Middle frontal gyrus (tissue), 1 donor: ENCODE data around the gene CPD.
A peak's percentile ranks its signal among the peaks of the same experiment; 100 is the strongest.
"Not testable (repeated sequence)": the region's sequence is repeated elsewhere in the genome, so short reads cannot be mapped to it uniquely, and the experiment has no call there.

Experiments used
- DNase-seq: peaks from one replicate; pipeline ENCODE4 v3.0.0-alpha.2; 2015; ENCODE audit warnings: low spot score; ENCODE audit errors: extremely low spot score

The CPD gene

DNA sequence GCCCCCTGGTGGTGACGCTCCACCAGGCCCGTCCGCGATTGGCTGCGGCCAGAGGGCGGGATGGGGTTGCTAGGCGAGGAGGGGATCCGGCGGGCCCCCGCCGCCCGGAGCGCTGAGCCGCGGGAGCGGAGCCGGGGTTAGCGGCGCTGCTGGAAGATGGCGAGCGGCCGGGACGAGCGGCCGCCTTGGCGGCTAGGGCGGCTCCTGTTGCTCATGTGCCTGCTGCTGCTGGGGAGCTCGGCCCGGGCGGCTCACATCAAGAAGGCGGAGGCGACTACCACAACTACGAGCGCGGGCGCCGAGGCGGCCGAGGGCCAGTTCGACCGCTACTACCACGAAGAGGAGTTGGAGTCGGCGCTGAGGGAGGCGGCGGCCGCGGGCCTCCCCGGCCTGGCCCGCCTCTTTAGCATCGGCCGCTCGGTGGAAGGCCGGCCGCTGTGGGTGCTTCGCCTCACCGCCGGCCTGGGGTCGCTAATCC lies at the start of gene CPD:
TSS of gene CPD (plus strand) at position 103 of the 478 bp plus-strand sequence. CDS start at position 157, 54 bp downstream.
- DNase-seq = peak; percentile 94

DNA sequence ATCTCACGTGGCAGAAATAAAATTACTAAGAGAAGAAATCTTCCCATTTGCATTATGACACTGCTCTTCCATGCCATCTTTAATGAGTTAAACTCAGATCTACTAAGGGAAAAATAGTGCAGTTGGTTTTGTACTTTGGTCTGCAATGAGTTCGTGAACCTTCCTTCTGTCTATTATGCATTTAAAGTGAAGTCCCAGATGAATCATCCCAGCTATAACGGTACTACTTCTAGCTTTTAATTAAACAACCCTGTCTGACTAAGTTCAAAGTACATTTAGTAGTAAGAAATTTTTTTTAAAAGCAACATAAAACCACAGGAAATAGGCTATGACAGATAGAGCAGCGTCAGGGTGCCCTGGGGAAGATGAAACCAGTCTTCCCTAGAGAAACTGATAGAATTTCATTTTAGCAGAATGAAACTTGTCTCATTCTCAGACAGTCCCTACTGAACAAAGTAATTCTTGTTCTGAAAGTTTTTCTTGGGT lies 46.6 kb upstream of the CPD start:
- no peak for DNase-seq

DNA sequence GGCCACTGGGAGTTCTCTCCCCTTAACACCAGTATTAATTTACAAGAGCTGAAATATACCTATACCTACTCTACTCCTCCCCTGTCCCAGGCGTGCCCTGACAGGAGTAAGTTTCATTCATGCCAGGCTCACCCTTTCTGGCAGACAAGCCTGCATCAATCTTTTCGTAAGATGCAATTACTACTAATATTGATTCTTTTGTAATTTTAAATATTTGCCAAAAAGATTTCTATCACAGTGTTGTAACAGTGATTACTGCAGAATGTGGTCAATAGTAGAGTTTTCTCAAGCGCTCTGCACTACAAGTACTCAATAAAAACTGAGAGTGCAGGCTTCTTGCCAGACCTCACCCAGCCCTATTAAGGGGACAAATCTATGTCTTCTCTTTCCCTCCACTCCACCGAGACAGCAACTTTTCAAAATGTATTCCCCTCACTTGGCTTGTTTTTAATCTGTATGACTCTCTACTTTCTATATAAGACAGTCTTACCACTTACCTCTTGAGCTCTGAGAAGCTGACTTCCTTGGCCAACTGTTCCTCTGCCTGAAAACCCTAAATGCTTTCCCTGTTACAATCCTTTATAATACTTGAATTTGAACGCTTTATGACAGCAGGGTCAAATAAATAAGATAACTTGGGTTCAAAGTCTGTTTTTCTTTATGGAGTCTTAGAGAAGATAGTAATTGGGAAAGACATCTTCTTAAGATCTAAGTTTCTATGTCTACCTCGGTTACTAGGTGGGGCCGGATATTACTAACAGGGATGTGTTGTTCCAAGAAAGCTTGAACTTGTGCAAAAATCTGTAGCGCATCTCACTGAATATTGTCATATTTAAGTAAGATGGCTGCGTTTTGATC lies 45.0 kb upstream of the CPD start, which contains the start of gene TMIGD1:
TSS of gene TMIGD1 (minus strand) at position 555 of the 858 bp plus-strand sequence. CDS start 1,924 bp downstream, outside the sequence.
- DNase-seq = no peak

DNA sequence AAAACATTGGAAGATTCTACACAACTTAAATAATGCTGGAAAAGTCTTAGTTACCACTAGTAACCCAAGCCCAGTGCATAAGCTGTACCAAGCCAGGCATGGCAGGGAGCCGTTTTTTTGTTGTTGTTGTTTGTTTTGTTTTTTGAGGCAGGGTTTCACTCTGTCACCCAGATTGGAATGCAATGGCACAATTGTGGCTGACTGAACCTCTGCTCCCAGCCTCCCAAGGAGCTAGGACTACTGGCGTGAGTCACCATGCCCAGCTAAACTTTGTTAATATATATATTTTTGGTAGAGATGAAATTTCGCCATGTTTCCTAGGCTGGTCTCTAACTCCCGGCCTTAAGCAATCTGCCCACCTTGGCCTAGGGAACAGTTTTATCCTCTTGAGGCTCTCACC lies 44.3 kb upstream of the CPD start:
- no peak for DNase-seq

DNA sequence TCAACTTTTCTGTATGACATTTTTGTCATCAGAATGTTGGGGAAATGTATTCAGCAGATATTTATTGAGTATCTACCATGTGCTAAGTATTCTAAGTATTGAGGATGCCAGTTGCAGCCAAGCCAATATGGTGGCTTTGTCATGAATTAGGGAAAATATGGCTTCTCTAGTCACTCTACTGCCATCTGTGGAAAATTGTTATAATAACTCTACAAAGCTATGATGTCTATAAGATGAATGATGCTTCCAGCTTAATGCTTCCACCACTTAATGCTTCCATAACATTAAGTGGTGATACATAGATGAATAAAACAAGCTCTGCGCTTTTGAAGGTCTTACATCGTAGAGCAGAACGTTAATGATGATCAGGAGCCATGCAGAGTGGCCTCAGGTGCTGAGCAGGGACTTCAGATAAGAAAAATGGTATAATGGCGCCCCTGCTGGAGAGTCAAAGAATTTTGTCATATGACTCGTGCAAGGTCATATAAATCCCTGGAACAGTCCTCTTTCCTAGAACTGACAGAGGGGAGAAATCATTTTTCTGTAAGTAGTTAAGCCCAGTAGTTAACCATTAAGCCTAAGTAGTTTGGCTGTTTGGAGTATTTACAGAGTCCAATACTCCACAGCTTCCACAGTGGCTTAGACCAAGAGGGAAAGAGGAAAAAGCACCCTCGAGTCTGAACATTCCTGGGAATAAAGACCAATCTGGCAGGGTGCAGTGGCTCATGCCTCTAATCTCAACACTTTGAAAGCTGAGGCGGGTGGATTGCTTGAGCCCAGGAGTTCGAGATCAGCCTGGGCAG lies 42.2 kb upstream of the CPD start:
- DNase-seq = no peak

DNA sequence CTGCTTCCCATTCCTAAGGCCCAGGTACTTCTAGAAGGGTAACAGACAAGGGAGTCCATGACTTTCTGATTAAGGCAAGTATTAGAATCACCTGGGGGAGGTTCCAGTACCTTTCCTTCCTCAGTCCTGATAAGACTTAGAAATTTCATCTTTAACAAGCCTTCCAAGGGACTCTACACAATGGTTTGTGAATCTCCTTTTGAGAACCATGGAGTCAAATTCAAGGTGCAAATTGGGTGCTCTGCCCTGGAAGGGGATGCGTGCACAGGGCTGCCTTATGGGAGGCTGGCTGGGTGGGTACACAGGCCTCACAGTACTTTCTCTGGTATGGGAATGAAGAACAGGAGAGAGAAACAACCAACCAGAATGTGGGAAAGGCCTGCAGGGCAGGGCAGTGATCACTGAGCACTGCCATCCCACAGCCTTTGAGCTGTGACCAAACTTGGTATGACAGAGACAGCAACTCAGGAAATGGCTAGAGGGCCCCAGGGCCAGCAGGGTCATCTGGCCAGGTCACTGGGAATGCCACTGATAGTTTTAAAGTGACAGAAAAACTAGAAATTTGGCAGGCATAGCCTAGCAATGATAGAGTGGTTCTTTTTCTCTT lies 41.2 kb upstream of the CPD start:
- DNase-seq = no peak

DNA sequence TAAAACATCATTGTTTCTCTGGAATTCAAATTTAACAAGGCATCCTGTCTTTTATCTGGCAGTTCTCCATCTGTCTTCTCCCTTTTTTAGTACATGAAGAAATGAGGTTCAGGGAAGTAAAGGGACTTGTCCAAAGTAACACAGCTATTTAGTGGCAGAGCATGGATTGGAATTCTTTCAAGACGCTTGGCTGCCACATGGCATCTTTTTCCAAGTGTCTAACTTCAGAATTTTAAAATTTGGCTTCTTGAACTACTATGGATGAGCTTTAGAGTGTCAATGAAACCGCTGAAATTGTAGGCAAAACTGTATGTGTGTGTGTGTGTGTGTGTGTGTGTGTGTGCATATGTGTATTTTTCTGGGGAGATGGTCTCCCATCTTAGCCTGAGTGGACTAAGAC lies 39.6 kb upstream of the CPD start:
- DNase-seq = no peak

DNA sequence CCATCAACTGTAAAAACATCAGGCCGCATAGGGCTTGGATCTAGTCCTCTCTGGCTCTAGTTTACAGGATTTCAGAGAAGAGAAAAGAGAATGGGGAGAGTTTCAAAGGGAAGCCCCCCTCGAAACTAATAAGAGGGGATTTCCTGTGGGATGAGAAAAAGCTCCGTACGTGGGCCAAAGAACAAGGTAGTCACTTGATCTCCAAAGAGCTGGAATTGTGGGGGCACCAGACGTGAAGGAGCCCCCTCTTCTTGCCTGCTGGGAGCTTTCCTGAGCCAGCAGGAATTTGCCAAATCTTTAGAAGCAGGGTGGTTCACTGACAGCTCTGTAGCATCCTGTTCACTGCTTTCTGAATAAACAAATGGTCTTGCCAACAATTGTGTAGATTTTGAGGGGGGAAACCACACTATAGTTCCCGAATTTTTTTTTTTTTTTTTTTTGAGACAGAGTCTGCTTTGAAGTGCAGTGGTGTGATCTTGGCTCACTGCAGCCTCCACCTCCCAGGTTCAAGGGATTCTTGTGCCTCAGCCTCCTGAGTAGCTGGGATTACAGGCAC lies 37.8 kb upstream of the CPD start:
- DNase-seq = no peak

DNA sequence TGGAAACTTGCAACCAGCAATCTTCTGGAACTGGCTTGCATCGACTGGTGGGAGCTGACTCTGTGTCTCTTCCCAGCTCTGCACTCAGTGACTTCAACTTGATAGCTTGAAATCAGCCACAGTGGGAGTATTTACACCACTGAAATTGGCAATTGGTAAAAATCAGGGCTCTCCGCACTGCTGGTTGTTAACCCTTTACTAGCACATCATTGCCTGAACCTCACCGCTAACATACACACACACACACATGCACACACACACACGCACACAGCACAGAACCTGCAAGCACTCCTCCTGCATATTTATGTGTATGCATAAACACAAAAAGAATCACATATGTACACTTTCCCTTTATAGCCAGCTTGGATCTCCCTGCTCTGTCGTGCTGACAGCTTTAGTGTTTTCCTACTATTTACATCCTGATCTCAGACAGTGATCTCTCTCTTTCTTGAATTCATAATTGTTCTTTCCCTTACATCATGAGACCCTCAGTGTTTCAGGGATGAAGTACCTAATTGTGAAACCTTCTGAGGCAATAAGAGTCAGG lies 37.0 kb upstream of the CPD start:
- DNase-seq = no peak

DNA sequence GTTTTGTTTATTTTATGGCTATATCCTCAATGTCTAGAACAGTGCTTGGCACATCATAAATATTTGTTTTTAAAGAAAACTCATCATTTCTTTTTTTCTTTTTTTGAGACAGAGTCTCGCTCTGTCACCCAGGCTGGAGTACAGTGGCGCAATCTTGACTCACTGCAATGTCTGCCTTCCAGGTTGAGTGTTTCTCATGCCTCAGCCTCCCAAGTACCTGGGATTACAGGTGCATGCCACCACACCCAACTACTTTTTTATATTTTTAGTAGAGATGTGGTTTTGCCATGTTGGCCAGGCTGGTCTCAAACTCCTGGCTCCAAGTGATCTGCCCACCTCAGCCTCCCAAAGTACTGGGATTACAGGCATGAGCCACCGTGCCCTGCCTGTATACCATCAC lies 35.5 kb upstream of the CPD start:
- DNase-seq = not testable (repeated sequence)

DNA sequence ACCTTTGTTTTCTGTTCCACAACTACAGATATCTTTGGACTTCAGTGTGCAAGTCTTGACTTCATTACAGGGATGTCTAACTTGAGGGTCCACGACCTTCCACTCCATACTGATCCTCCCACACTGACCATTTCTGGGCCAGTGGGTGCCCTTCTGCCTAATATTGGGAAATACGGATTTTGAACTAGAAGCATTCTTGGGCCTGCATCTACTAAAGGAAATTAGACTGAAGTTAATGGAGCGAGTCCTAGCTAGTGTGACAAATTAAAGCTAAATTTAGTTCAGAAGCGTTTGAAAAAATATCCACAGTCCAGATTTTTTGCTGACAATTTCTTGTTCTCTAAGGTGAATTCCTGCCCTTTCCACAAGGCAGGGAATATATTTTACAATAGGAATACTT lies 34.9 kb upstream of the CPD start:
- no peak for DNase-seq

DNA sequence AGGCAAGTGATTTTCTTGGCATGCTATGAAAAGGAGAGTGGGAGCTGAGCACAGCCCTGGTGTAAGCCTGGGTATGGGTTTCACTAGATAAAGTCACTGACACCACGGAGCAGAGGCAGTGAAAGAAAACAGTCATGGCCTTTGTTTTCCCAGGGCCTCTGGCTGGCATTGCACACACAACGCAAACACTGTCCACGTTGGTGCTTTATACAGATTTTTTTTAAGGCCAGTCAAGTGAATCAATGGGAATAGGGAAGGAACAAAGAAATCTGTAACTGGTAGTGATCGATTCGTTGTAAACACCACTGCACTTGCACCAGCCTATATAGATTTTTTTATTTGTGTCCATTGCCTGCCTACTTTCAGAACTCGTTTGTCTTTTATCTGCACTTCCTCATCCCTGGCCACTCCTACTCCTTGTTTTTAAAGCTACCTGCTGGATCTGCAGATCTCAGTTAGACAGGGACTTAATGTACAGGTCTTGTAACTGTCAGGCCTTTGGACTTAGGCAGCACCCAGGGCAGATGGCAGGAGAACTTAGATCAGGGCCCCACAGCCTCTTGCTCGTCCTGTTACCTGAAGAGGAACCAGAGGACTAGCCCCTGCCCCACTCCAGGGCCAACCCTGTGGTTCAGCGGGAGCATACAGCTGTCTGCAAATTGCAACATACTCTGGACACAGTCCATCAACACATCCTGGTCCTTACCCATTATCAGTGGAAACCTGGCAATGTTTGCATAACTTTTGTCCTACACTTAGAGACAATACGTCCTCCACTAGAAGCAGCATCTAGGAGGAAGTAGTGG lies 34.2 kb upstream of the CPD start:
- peak; percentile 49 for DNase-seq

DNA sequence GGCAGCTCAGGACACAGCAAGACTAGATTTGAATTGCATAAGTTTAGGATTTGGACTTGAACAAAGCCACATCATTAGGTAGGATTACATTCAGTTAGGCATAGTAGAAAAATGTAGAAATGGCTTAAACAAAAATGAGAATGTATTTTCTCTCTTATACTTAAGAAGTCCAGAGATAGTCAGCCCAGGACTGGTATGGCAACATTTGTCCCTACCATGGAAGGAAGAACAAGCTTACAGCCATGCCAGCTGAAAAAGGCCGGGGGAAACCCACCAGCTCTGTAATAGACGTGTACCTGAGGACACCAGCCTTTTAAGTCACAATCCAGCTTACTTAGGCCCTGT lies 33.7 kb upstream of the CPD start:
- no peak for DNase-seq

DNA sequence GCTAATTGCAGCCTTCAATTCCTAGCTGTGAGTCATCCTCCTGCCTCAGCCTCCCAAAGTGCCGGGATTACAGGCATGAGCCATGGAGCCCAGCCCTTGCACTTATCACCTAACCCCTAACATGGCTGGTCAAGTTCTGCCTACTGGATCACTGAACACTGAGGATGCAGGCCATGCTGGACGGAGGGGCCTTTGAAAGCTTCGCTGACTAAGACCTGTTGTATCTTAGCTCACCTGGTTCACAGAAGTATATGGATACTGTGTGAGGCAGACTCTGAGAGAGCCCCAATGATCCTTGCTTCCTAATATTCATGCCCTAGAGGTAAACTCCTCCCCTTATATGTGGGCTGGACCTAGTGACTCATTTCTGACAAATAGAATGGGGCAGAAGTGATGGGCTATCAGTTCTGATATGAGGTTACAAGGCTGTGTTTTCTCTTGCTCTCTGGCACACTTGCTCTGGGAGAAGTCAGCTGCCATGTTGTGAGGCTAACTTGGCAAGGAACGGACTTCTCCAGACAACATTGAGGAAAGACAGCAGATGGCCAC lies 33.1 kb upstream of the CPD start:
- DNase-seq = no peak

DNA sequence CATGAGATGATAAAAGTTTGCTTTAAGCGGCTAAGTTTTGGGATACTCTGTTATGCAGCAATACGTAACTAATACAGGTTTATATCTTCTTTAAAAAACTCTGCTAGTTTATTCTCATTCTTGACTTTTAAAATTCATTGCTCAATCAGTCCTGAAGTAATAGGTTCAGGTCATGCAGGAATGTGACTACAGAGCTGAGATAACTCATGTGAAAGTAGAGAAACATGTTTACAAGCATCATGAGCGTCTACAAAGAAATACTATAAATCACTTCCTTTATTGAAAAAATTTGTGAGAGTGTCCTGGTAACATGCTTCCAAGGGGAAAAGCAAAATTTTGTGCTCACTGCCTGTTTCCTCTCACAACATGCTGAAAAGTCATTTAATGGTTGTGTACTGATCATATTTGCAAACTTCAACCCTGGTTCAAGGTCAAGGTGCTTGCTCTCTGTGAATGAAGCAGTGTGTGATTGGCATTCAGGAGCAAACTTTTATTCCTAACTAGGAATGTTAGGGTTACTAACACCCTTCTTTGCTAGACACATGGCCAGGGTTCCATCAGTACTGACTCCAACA lies 32.4 kb upstream of the CPD start:
- DNase-seq = no peak

DNA sequence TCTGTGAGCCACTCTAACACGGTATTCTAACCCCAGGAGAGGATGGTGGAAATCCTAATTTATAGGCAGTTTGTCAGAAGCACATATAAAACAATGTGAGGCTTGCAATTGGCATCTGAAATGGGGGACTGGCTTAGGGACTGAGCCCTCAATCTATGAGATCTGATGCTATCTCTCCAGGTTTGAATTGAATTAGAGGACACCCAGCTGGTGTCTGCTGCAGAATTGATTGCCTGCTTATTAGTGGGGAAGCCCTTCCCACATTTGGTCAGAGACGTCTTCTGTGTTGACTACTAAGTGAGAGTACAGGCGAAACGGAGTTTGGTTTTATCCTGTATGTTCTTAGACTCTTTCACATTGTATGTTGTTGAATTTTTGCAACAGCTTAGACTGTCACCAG lies 31.2 kb upstream of the CPD start:
- DNase-seq = no peak

DNA sequence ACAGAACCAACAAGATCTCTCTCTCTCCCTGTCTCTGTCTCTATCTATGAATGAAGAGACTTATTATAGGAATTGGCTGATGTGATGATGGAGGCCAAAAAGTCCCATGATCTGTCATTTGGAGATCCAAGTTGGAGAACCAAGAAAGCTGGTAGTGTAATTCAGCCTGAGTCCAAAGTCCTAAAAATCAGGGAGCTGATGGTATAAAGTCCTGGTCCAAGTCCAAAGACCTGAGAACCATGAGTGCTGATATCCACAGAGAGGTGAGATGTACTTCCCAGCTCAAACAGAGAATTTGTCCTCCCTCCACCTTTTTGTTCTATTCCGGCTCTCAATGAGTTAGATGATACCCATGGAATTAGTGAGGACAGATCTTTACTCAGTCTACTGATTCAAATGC lies 29.5 kb upstream of the CPD start:
- no peak for DNase-seq

DNA sequence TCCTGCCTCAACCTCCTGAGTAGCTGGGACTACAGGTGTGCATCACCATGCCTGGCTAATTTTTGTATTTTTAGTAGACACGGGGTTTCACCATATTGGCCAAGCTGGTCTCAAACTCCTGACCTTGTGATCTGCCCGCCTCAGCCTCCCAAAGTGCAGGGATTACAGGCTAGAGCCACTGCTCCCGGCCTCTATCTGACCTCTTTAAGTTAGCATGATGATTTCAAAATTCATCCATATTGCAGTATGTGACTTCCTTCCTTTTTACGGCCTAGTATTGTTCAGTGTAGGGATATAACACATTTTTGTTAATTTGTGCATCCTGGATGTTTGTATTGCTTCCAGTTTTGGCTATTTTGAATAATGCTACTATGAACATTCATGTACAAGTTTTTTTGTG lies 27.5 kb upstream of the CPD start:
- not testable (repeated sequence) for DNase-seq

DNA sequence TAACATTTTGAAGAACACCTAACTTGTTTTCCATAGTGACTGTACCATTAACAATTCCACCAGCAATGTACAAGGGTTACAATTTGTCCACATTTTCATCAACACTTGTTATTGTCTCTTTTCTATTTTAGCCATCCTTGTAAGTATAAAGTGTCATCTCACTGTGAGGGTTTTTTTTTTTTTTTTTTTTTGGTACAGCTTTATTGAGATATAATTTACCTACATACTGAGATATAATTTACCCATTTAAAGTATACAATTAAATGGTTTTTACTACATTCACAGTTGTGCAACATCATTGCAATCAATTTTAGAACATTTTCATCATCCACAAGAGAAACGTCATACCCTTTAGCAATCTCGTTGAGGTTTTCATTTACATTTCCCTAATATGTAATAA lies 27.0 kb upstream of the CPD start:
- no peak for DNase-seq
